Measurements from ENCODE around the gene PPP2R3A.
A peak's percentile ranks its signal among the peaks of the same experiment; 100 is the strongest.
"Not testable (repeated sequence)": the region's sequence is repeated elsewhere in the genome, so short reads cannot be mapped to it uniquely, and the experiment has no call there.

Gene PPP2R3A

GRCh38 chr3:136038668-136039067 lies 73.1 kb downstream of the PPP2R3A start:
- no peak for DNase-seq

GRCh38 chr3:136042608-136043221 lies 77.2 kb downstream of the PPP2R3A start:
- no peak for DNase-seq

- no peak for DNase-seq
These were observed 79.6 kb downstream of the PPP2R3A start for GRCh38 chr3:136044980-136045745.

GRCh38 chr3:136048068-136048467 lies 82.5 kb downstream of the PPP2R3A start:
- DNase-seq, result no peak

- DNase-seq, result no peak
These were observed 84.7 kb downstream of the PPP2R3A start for GRCh38 chr3:136050250-136050649.

- no peak for DNase-seq
These were observed 90.0 kb downstream of the PPP2R3A start for GRCh38 chr3:136055491-136055890.

- DNase-seq, result no peak
These were observed 101.7 kb downstream of the PPP2R3A start for GRCh38 chr3:136067211-136067610.

GRCh38 chr3:136068708-136069107 lies 103.2 kb downstream of the PPP2R3A start:
- DNase-seq, result no peak

GRCh38 chr3:136069933-136070332 lies 104.4 kb downstream of the PPP2R3A start:
- DNase-seq, result no peak

GRCh38 chr3:136070334-136070733 lies 104.8 kb downstream of the PPP2R3A start:
- no peak for DNase-seq

GRCh38 chr3:136070953-136071949 lies 105.7 kb downstream of the PPP2R3A start:
- no peak for DNase-seq

GRCh38 chr3:136074546-136075170 lies 109.1 kb downstream of the PPP2R3A start:
- DNase-seq, result no peak

- DNase-seq, result peak; percentile 79
These were observed 109.8 kb downstream of the PPP2R3A start for GRCh38 chr3:136075218-136075808.

GRCh38 chr3:136075811-136076210 lies 110.3 kb downstream of the PPP2R3A start:
- DNase-seq, result no peak

GRCh38 chr3:136078421-136079364 lies 113.2 kb downstream of the PPP2R3A start:
- no peak for DNase-seq

GRCh38 chr3:136083641-136084382 lies 118.3 kb downstream of the PPP2R3A start:
- DNase-seq, result not testable (repeated sequence)

GRCh38 chr3:136085067-136085466 lies 119.5 kb downstream of the PPP2R3A start:
- not testable (repeated sequence) for DNase-seq

- DNase-seq, result no peak
These were observed 128.2 kb downstream of the PPP2R3A start for GRCh38 chr3:136093771-136094170.

GRCh38 chr3:136105044-136105443 lies 139.5 kb downstream of the PPP2R3A start:
- no peak for DNase-seq

- DNase-seq, result no peak
These were observed 140.6 kb downstream of the PPP2R3A start for GRCh38 chr3:136106101-136106500.
